ENCODE measurements around the gene TNFRSF21. TPM values are rescaled to one million over a fixed set of nuclear protein-coding genes. Genes with fewer than 3 reads are reported as not detected.
"Not testable (repeated sequence)": the region's sequence is repeated elsewhere in the genome, so short reads cannot be mapped to it uniquely, and the experiment has no call there.

Gene TNFRSF21
- total RNA-seq, 1 donor from 2014 or later = 24.2 TPM

DNA sequence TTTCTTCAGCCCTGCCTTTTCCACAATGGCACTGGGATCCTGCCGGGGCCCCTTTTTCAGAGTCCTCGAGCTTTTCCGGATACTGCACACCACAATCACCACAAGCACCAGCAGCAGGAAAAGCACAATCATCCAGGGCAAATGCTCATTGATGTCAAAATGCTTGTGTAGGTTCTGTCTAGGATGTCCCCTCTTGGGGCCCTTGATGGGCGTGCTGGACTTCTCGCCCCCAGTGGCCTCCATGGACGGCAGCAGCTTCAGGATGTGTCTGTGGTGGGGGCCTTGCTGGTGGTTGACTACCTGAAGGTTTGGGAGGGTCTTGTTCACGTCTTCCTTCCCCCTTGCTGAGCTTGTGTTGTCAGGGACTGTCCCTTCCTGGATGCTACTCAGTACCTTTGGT lies 25.7 kb downstream of the TNFRSF21 start:
- DNase-seq (ENCODE audit: low spot score in 2 of 2, unreplicated experiment in 2 of 2) = no peak
- Mint-ChIP-seq H3K9me3 (peaks cover 3% of the 10 kb centered on the region), H3K4me1 (no peaks in the 10 kb centered on the region), H3K27ac (no peak overlapping the region), H3K27me3 (ENCODE audit: low read depth) (no peaks in the 10 kb centered on the region), H3K36me3 (peaks cover 35% of the 10 kb centered on the region), H3K4me3 (no peak overlapping the region)
- TF ChIP-seq, protein P1, sequence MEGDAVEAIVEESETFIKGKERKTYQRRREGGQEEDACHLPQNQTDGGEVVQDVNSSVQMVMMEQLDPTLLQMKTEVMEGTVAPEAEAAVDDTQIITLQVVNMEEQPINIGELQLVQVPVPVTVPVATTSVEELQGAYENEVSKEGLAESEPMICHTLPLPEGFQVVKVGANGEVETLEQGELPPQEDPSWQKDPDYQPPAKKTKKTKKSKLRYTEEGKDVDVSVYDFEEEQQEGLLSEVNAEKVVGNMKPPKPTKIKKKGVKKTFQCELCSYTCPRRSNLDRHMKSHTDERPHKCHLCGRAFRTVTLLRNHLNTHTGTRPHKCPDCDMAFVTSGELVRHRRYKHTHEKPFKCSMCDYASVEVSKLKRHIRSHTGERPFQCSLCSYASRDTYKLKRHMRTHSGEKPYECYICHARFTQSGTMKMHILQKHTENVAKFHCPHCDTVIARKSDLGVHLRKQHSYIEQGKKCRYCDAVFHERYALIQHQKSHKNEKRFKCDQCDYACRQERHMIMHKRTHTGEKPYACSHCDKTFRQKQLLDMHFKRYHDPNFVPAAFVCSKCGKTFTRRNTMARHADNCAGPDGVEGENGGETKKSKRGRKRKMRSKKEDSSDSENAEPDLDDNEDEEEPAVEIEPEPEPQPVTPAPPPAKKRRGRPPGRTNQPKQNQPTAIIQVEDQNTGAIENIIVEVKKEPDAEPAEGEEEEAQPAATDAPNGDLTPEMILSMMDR (IDR thresholded peaks at IDR 0.05; ENCODE audit: unreplicated experiment) = no peak

DNA sequence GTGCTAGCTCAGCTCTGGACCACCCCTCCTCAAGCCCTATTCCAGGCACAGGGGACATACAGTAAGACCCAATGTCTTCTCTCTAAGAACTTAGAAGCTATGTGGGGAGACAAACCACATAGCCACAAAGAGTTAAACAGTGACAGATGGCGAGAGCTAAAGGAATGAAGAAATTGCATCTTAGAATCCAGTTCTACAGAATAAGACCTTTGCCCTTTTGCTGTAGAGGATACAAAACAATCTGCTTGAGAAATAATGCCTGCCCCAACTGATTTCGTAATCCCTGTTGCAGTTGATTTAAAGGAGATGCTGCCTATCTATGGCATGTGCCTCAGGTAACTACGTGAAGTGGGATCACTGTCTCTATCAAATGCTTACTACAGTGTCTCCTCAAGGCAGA lies 31.2 kb downstream of the TNFRSF21 start:
- no peak for DNase-seq (ENCODE audit: low spot score in 2 of 2, unreplicated experiment in 2 of 2)
- TF ChIP-seq, protein P1 (IDR thresholded peaks at IDR 0.05; ENCODE audit: unreplicated experiment) = no peak
- no peak overlapping the region for H3K27ac Mint-ChIP-seq
- H3K4me3 Mint-ChIP-seq = no peak overlapping the region
- H3K36me3 Mint-ChIP-seq = peaks cover 32% of the 10 kb centered on the region
- H3K9me3 Mint-ChIP-seq = peaks cover 6% of the 10 kb centered on the region
- H3K4me1 Mint-ChIP-seq = no peaks in the 10 kb centered on the region
- H3K27me3 Mint-ChIP-seq (ENCODE audit: low read depth) = no peaks in the 10 kb centered on the region

DNA sequence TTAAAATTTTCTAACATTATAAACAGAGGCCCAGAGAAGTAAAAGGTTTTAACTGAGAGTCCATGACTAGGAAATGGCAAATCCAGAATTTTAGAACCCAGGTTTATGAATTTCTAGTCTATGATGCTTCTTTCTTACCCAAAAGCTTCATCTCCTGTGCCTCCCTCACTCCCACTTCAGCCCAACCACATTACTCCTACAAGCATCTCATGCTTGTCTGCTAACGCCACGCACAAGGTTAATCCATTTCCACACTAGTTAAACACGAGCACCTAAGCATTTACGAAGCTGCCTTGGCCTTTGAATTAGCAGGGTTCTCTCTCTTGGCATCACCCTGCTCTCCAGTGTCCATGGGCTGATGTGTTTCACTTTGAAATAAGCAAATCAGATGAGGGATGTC lies 32.0 kb downstream of the TNFRSF21 start:
- H3K36me3 Mint-ChIP-seq = peaks cover 32% of the 10 kb centered on the region
- peaks cover 12% of the 10 kb centered on the region for H3K9me3 Mint-ChIP-seq
- H3K4me1 Mint-ChIP-seq = no peaks in the 10 kb centered on the region
- no peak for DNase-seq (ENCODE audit: low spot score in 2 of 2, unreplicated experiment in 2 of 2)
- no peak overlapping the region for H3K4me3 Mint-ChIP-seq
- H3K27me3 Mint-ChIP-seq (ENCODE audit: low read depth) = no peaks in the 10 kb centered on the region
- H3K27ac Mint-ChIP-seq = no peak overlapping the region
- TF ChIP-seq, protein P1 (IDR thresholded peaks at IDR 0.05; ENCODE audit: unreplicated experiment) = no peak

DNA sequence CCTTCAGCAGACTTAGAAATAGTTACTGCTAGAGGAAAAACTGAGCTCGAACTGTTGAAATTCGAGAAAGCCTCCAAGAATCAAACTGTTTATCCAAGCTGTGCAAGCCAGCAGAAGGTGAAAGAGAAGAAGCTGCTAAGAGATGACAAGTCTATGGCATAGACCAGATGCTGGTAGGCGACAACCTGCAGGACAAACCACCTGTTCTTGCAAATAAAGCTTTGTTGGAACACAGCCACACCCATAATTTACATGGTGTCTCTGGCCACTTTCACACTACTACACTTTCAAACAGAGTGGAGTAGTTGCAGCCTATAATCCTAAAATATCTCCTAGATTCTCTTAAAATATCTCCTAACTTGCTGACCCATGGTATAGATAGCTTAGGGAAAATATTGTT lies 33.3 kb downstream of the TNFRSF21 start:
- peaks cover 23% of the 10 kb centered on the region for H3K9me3 Mint-ChIP-seq
- H3K27ac Mint-ChIP-seq = no peak overlapping the region
- no peaks in the 10 kb centered on the region for H3K4me1 Mint-ChIP-seq
- H3K27me3 Mint-ChIP-seq (ENCODE audit: low read depth) = no peaks in the 10 kb centered on the region
- H3K4me3 Mint-ChIP-seq = no peak overlapping the region
- H3K36me3 Mint-ChIP-seq = peaks cover 39% of the 10 kb centered on the region
- no peak for DNase-seq (ENCODE audit: low spot score in 2 of 2, unreplicated experiment in 2 of 2)
- TF ChIP-seq, protein P1 (IDR thresholded peaks at IDR 0.05; ENCODE audit: unreplicated experiment) = no peak

DNA sequence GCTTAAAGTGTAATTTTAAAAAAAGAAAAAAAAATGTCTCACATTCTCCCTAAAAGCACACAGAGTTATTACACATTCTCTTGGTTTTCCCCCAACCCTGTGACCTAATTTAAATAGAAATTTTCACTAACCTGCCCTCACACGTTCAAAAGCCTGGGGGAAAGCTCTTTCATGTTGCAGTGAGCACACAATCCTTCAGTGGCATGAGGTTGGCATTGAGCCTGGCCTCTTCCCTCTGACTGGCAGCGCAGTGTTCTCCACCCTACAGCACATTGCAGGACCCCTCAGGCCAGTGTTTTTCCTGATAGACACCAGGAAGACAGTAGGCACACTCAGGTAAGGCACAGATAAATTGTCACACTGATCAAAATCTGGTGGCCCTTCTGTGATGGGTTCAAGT lies 34.1 kb downstream of the TNFRSF21 start:
- Mint-ChIP-seq H3K4me3 (no peak overlapping the region), H3K36me3 (peaks cover 43% of the 10 kb centered on the region), H3K27me3 (ENCODE audit: low read depth) (no peaks in the 10 kb centered on the region), H3K9me3 (peaks cover 28% of the 10 kb centered on the region), H3K27ac (no peak overlapping the region), H3K4me1 (no peaks in the 10 kb centered on the region)
- TF ChIP-seq, protein P1 (IDR thresholded peaks at IDR 0.05; ENCODE audit: unreplicated experiment) = no peak
- DNase-seq (ENCODE audit: low spot score in 2 of 2, unreplicated experiment in 2 of 2) = no peak

DNA sequence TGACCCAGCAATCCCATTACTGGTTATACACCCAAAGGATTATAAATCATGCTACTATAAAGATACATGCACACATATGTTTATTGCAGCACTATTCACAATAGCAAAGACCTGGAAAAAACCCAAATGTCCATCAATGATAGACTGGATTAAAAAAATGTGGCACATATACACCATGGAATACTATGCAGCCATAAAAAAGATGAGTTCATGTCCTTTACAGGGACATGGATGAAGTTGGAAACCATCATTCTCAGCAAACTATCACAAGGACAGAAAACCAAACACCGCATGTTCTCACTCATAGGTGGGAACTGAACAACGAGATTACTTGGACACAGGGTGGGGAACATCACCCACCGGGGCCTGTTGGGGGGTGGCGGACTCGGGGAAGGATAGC lies 34.6 kb downstream of the TNFRSF21 start:
- not testable (repeated sequence) for DNase-seq (ENCODE audit: low spot score in 2 of 2, unreplicated experiment in 2 of 2); H3K27ac Mint-ChIP-seq; H3K4me1 Mint-ChIP-seq; H3K4me3 Mint-ChIP-seq; H3K27me3 Mint-ChIP-seq (ENCODE audit: low read depth)
- H3K9me3 Mint-ChIP-seq = peaks cover 29% of the 10 kb centered on the region
- H3K36me3 Mint-ChIP-seq = peaks cover 46% of the 10 kb centered on the region
